ENCODE results near the gene RBM34. TPM values are rescaled to one million over a fixed set of nuclear protein-coding genes. Genes with fewer than 3 reads are reported as not detected.

Gene RBM34
- total RNA-seq, 1 experiment from 2014 or later: 96.5 TPM

DNA sequence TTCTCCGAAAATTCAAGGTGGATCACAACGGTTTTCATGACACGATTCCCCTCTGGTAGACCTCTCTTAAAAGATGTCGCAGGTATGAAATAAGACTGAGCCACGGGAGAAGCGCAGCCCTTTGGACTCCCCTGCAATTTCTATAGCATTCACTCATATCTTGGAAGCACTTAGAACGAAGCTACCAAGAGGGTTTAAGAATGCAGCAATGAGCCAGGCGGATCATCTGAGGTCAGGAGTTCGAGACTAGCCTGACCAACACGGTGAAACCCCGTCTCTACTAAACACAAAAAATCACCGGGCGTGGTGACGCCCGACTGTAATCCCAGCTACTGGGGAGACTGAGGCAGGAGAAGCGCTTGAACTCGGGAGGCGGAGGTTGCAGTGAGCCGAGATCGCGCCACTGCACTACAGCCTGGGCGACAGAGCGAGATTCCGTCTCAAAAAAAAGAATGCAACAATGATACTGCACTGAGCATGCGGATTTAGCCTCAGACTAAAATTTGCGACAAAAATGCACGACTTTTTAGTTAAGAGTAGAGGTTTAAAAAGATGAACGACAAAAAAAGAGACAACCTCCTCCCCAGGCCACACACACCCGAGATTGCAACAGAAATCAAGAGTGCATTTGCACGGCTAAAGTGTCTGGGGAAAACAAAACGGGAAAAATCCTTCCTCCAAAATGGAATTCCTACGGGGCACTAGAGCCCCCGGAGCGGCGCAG is 33.2 kb downstream of the RBM34 start:
- Mint-ChIP-seq H3K4me3 (ENCODE audit: unreplicated experiment) (peak overlapping the region; percentile 100), H3K27ac (ENCODE audit: unreplicated experiment) (peak overlapping the region; percentile 99), H3K9me3 (ENCODE audit: unreplicated experiment) (no peaks in the 10 kb centered on the region), H3K36me3 (ENCODE audit: insufficient read depth, unreplicated experiment) (peaks cover 83% of the 10 kb centered on the region), H3K27me3 (ENCODE audit: insufficient read depth, unreplicated experiment) (no peaks in the 10 kb centered on the region), H3K4me1 (ENCODE audit: low read depth, unreplicated experiment) (peaks cover 15% of the 10 kb centered on the region)
- POLR2A ChIA-PET: interaction anchor here (0.6 kb wide), 2 partner anchors 33 to 656 kb away, joined by 3 to 6 read pairs; partner anchors contain the start of gene RBM34
- Histone ChIP-seq H3K4me1 (peaks cover 23% of the 10 kb centered on the region), H3K36me3 (ENCODE audit: control insufficient read depth, insufficient read depth, low read length) (no peaks in the 10 kb centered on the region; the same call in 1 of the 2 replicates), H3K9me3 (no peaks in the 10 kb centered on the region), H3K27me3 (replicated peaks; ENCODE audit: control insufficient read depth, insufficient read depth, low read length) (no peaks in the 10 kb centered on the region), H3K4me3 (ENCODE audit: low read depth, low read length) (peak overlapping the region; percentile 81)
- peak in 1 of 2 experiments; percentile 22 for DNase-seq
- TF ChIP-seq, protein P1, sequence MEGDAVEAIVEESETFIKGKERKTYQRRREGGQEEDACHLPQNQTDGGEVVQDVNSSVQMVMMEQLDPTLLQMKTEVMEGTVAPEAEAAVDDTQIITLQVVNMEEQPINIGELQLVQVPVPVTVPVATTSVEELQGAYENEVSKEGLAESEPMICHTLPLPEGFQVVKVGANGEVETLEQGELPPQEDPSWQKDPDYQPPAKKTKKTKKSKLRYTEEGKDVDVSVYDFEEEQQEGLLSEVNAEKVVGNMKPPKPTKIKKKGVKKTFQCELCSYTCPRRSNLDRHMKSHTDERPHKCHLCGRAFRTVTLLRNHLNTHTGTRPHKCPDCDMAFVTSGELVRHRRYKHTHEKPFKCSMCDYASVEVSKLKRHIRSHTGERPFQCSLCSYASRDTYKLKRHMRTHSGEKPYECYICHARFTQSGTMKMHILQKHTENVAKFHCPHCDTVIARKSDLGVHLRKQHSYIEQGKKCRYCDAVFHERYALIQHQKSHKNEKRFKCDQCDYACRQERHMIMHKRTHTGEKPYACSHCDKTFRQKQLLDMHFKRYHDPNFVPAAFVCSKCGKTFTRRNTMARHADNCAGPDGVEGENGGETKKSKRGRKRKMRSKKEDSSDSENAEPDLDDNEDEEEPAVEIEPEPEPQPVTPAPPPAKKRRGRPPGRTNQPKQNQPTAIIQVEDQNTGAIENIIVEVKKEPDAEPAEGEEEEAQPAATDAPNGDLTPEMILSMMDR (IDR thresholded peaks at IDR 0.05; ENCODE audit: insufficient read depth in 1 of 2, low read depth in 1 of 2, low read length in 1 of 2, severe bottlenecking in 1 of 2, unreplicated experiment in 1 of 2): no peak
- CTCF ChIA-PET: interaction anchor here (1.1 kb wide), 1 partner anchor 44 kb away, joined by 3 read pairs; no protein-coding TSS in a partner anchor
- no TSS peak for BruUV-seq (replicated peaks)
- intact Hi-C loops (cut with micrococcal nuclease; ENCODE audit: unreplicated experiment): loop anchor here (2.0 to 10.0 kb wide), 3 partner anchors 34 to 377 kb away; partner anchors contain the start of genes ARID4B, B3GALNT2, GGPS1 and RBM34

DNA sequence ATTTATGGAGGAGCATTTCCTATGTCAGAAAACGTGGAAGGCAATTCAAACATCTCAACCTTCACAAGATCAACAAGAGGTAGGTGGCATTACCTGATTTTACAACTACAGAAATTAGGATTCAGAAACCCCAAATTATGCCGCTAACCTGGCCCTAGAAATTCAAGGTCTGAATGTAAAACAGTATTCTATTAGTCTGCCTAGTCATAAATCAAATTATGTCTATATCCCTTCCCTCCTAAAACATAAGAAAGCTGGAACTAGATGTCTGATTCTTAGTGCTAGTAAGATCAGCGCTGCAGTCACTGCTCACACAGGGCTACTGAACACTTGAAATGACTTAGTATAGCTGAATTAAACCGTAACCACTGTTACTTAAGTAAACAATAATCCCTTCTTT is 33.8 kb downstream of the RBM34 start:
- CTCF ChIA-PET: no interaction called here
- no peak for DNase-seq
- H3K27me3 ChIP-seq (replicated peaks; ENCODE audit: control insufficient read depth, insufficient read depth, low read length): no peaks in the 10 kb centered on the region
- H3K36me3 ChIP-seq (ENCODE audit: control insufficient read depth, insufficient read depth, low read length): no peaks in the 10 kb centered on the region; the same call in 1 of the 2 replicates
- Mint-ChIP-seq H3K36me3 (ENCODE audit: insufficient read depth, unreplicated experiment) (peaks cover 82% of the 10 kb centered on the region), H3K27me3 (ENCODE audit: insufficient read depth, unreplicated experiment) (no peaks in the 10 kb centered on the region), H3K27ac (ENCODE audit: unreplicated experiment) (peak overlapping the region; percentile 99), H3K4me3 (ENCODE audit: unreplicated experiment) (peak overlapping the region; percentile 100), H3K9me3 (ENCODE audit: unreplicated experiment) (no peaks in the 10 kb centered on the region), H3K4me1 (ENCODE audit: low read depth, unreplicated experiment) (peaks cover 20% of the 10 kb centered on the region)
- peaks cover 25% of the 10 kb centered on the region for H3K4me1 ChIP-seq
- TF ChIP-seq, protein P1 (IDR thresholded peaks at IDR 0.05; ENCODE audit: insufficient read depth in 1 of 2, low read depth in 1 of 2, low read length in 1 of 2, severe bottlenecking in 1 of 2, unreplicated experiment in 1 of 2): no peak
- BruUV-seq (replicated peaks): no TSS peak
- H3K9me3 ChIP-seq: no peaks in the 10 kb centered on the region
- H3K4me3 ChIP-seq (ENCODE audit: low read depth, low read length): peak overlapping the region; percentile 81
- POLR2A ChIA-PET: no interaction called here
- intact Hi-C loops (cut with micrococcal nuclease; ENCODE audit: unreplicated experiment): loop anchor here (5.0 to 10.0 kb wide), 2 partner anchors 35 to 378 kb away; partner anchors contain the start of genes B3GALNT2 and RBM34

DNA sequence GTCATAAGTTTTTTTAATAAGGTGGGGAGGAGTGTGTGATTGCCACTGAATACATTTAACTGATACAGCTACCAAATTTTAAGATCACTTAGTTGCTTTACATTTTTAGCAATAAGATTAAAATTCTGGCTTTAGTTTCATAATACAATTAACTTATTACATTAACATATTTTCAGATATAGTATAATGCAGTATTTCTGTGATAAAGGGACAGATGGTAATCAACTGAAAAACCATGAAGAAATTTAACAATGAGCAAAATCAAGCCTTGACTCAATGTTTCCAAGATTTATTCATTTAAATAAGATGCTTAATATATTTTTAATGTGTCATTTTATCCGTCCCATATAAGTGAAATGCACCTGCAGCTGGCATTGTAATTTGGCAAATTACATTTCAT is 36.4 kb downstream of the RBM34 start:
- H3K36me3 Mint-ChIP-seq (ENCODE audit: insufficient read depth, unreplicated experiment): peaks cover 89% of the 10 kb centered on the region
- no TSS peak for BruUV-seq (replicated peaks)

More for the DNA sequence above, 36.4 kb downstream of the RBM34 start:
- Histone ChIP-seq H3K27me3 (replicated peaks; ENCODE audit: control insufficient read depth, insufficient read depth, low read length) (no peaks in the 10 kb centered on the region), H3K9me3 (no peaks in the 10 kb centered on the region), H3K4me1 (peaks cover 12% of the 10 kb centered on the region), H3K36me3 (ENCODE audit: control insufficient read depth, insufficient read depth, low read length) (peaks cover 3% of the 10 kb centered on the region; the same call in 1 of the 2 replicates), H3K4me3 (ENCODE audit: low read depth, low read length) (no peak overlapping the region)
- POLR2A ChIA-PET: no interaction called here
- no peaks in the 10 kb centered on the region for H3K9me3 Mint-ChIP-seq (ENCODE audit: unreplicated experiment)
- TF ChIP-seq, protein P1 (IDR thresholded peaks at IDR 0.05; ENCODE audit: insufficient read depth in 1 of 2, low read depth in 1 of 2, low read length in 1 of 2, severe bottlenecking in 1 of 2, unreplicated experiment in 1 of 2): no peak
- no peaks in the 10 kb centered on the region for H3K27me3 Mint-ChIP-seq (ENCODE audit: insufficient read depth, unreplicated experiment)
- H3K4me3 Mint-ChIP-seq (ENCODE audit: unreplicated experiment): no peak overlapping the region
- CTCF ChIA-PET: no interaction called here
- DNase-seq: no peak
- no peak overlapping the region for H3K27ac Mint-ChIP-seq (ENCODE audit: unreplicated experiment)
- H3K4me1 Mint-ChIP-seq (ENCODE audit: low read depth, unreplicated experiment): peaks cover 10% of the 10 kb centered on the region
- intact Hi-C loops (cut with micrococcal nuclease; ENCODE audit: unreplicated experiment): loop anchor here (5.0 to 10.0 kb wide), 2 partner anchors 38 to 380 kb away; partner anchors contain the start of genes B3GALNT2 and RBM34
